K562 (cell line): ENCODE measurements around the gene SUPT3H.

Experiments used
- ETV6 ChIP-seq, 3 experiments: fragments of 150-350 bp in 1 of 3; sonication (generic) in 1 of 3; formaldehyde crosslinking in 1 of 3; IDR thresholded peaks; 2 replicates each; pipeline versions ENCODE4 v1.6.1 to v1.8.0; 2014 to 2022; ENCODE audit warnings: borderline replicate concordance in 2 of 3, low read depth in 2 of 3, antibody characterized with exemption in 1 of 3, low read length in 1 of 3, mild to moderate bottlenecking in 1 of 3, missing genetic modification reagents in 1 of 3
- GTF2A2 ChIP-seq: IDR thresholded peaks from 2 replicates; pipeline ENCODE4 v1.6.1; 2016; ENCODE audit warnings: mild to moderate bottlenecking, missing genetic modification characterization, missing compliant biosample characterization
- JUNB ChIP-seq: fragments of 450-650 bp; formaldehyde crosslinking; conservative IDR thresholded peaks from 2 replicates; pipeline ENCODE4 v1.4.0; 2020; ENCODE audit warnings: mild to moderate bottlenecking
- POLR2A ChIP-seq: fragments of 450-650 bp; conservative IDR thresholded peaks from 2 replicates; pipeline ENCODE4 v1.6.1; 2016
- SRSF1 ChIP-seq: fragments of 200-400 bp; formaldehyde crosslinking; IDR thresholded peaks from 2 replicates; pipeline ENCODE4 v1.6.1; 2017; ENCODE audit warnings: mild to moderate bottlenecking, low read depth, low read length, moderate library complexity
- ZKSCAN8 ChIP-seq: fragments of 200-800 bp; sonication (Bioruptor generic); IDR thresholded peaks from 2 replicates; pipeline ENCODE4 v1.6.1; 2016; ENCODE audit warnings: missing genetic modification characterization, missing compliant biosample characterization
- ZNF239 ChIP-seq: fragments of 250-450 bp; sonication (Bioruptor Pico); IDR thresholded peaks from 2 replicates; pipeline ENCODE4 v1.4.0; 2020; ENCODE audit warnings: mild to moderate bottlenecking
- ZNF274 ChIP-seq: IDR thresholded peaks from 2 replicates; pipeline ENCODE4 v1.6.1; 2011; ENCODE audit warnings: low read depth, mild to moderate bottlenecking, low read length, moderate library complexity, borderline replicate concordance
- ZNF584 ChIP-seq: fragments of 200-800 bp; sonication (Bioruptor generic); IDR thresholded peaks from 2 replicates; pipeline ENCODE4 v1.6.1; 2016; ENCODE audit warnings: low read depth, mild to moderate bottlenecking, missing genetic modification characterization, missing compliant biosample characterization
- ZNF589 ChIP-seq: fragments of 200-800 bp; sonication (Bioruptor generic); IDR thresholded peaks from 2 replicates; pipeline ENCODE4 v1.6.1; 2016; ENCODE audit warnings: low read depth, missing genetic modification characterization, missing compliant biosample characterization
- TF ChIP-seq, protein P1 (sequence below), 3 experiments: IDR thresholded peaks in 2 of 3; conservative IDR thresholded peaks in 1 of 3; 2 replicates each; pipeline ENCODE4 v1.5.1; 2011 to 2012; ENCODE audit warnings: low read length in 3 of 3, mild to moderate bottlenecking in 3 of 3, control low read depth in 2 of 3, improper control_type of control experiment in 1 of 3, inconsistent platforms in 1 of 3, low read depth in 1 of 3, mixed read lengths in 1 of 3, moderate library complexity in 1 of 3; ENCODE audit not compliant: insufficient read depth in 2 of 3
- TF ChIP-seq, protein P2 (sequence below): fragments of 250-450 bp; sonication (Bioruptor Pico); IDR thresholded peaks from 2 replicates; pipeline ENCODE4 v1.5.0; 2020; ENCODE audit warnings: mild to moderate bottlenecking, borderline replicate concordance
- TF ChIP-seq, protein P3 (sequence below), 2 experiments: fragments of 200-800 bp in 1 of 2; sonication (Bioruptor generic) in 1 of 2; sonication (generic) in 1 of 2; formaldehyde crosslinking in 1 of 2; IDR thresholded peaks in 1 of 2; conservative IDR thresholded peaks in 1 of 2; 2 replicates each; pipeline versions ENCODE4 v1.5.0 to v1.6.1; 2016 to 2020; ENCODE audit warnings: missing compliant biosample characterization in 1 of 2, missing genetic modification characterization in 1 of 2, missing genetic modification reagents in 1 of 2

DNA sequence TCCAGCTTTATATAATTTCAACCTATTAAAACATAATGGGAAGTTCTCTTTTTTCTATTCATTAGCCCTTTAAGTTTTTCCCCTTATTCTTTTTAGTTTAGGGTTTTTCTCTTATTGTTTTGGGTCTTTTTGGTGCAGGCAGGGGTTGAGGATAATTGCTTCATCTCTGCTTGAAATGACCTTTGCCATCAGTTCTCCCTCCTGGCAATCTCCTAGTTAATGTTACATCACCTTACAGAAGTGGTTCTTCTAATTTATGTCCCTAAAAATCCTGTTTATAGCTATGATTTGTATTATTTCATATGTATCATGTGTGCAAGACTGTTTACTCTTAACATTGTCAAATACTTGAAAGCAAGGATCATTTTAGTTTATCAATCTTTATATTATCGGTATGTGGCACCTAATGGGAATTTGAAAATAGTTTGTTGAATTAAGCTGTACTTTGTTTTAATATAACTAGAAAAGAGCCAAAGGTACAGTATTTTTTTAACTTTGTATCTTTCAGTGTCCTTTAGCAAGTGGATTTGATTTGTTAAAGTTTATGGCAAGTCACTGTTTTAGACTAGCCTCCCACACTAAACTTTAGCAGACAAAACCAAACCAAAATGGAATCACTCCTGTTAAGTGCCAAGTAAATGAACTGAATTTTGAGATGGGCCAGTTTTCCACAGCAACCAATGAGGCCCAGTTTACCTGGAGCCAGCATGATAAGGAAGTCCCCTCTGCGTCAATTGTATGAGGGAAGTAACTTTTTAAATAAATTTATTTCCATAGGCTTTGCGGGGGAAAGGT lies 76.2 kb downstream of the SUPT3H start:
- TF ChIP-seq SRSF1 (no peak), JUNB (CRISPR knock-in tag) (no peak), POLR2A (no peak), GTF2A2 (no peak), ZNF589 (CRISPR knock-in tag) (no peak), ZNF239 (no peak), ZNF584 (CRISPR knock-in tag) (no peak), ETV6 (IDR thresholded peaks at IDR 0.05; ENCODE audit: borderline replicate concordance in 1 of 2, low read depth in 2 of 2, low read length in 1 of 2) (no peak), ETV6 (CRISPR knock-in tag; IDR thresholded peaks at IDR 0.05; ENCODE audit: borderline replicate concordance) (no peak), ZNF274 (no peak), ZKSCAN8 (CRISPR knock-in tag) (no peak)
- TF ChIP-seq, protein P1, sequence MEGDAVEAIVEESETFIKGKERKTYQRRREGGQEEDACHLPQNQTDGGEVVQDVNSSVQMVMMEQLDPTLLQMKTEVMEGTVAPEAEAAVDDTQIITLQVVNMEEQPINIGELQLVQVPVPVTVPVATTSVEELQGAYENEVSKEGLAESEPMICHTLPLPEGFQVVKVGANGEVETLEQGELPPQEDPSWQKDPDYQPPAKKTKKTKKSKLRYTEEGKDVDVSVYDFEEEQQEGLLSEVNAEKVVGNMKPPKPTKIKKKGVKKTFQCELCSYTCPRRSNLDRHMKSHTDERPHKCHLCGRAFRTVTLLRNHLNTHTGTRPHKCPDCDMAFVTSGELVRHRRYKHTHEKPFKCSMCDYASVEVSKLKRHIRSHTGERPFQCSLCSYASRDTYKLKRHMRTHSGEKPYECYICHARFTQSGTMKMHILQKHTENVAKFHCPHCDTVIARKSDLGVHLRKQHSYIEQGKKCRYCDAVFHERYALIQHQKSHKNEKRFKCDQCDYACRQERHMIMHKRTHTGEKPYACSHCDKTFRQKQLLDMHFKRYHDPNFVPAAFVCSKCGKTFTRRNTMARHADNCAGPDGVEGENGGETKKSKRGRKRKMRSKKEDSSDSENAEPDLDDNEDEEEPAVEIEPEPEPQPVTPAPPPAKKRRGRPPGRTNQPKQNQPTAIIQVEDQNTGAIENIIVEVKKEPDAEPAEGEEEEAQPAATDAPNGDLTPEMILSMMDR (IDR thresholded peaks at IDR 0.05 in 2 of 3, conservative IDR thresholded peaks at IDR 0.05 in 1 of 3; ENCODE audit: insufficient read depth in 2 of 3, low read depth in 1 of 3, low read length in 3 of 3), result no peak
- TF ChIP-seq, protein P2, sequence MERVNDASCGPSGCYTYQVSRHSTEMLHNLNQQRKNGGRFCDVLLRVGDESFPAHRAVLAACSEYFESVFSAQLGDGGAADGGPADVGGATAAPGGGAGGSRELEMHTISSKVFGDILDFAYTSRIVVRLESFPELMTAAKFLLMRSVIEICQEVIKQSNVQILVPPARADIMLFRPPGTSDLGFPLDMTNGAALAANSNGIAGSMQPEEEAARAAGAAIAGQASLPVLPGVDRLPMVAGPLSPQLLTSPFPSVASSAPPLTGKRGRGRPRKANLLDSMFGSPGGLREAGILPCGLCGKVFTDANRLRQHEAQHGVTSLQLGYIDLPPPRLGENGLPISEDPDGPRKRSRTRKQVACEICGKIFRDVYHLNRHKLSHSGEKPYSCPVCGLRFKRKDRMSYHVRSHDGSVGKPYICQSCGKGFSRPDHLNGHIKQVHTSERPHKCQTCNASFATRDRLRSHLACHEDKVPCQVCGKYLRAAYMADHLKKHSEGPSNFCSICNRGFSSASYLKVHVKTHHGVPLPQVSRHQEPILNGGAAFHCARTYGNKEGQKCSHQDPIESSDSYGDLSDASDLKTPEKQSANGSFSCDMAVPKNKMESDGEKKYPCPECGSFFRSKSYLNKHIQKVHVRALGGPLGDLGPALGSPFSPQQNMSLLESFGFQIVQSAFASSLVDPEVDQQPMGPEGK, result no peak
- TF ChIP-seq, protein P3, sequence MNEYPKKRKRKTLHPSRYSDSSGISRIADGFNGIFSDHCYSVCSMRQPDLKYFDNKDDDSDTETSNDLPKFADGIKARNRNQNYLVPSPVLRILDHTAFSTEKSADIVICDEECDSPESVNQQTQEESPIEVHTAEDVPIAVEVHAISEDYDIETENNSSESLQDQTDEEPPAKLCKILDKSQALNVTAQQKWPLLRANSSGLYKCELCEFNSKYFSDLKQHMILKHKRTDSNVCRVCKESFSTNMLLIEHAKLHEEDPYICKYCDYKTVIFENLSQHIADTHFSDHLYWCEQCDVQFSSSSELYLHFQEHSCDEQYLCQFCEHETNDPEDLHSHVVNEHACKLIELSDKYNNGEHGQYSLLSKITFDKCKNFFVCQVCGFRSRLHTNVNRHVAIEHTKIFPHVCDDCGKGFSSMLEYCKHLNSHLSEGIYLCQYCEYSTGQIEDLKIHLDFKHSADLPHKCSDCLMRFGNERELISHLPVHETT (CRISPR knock-in tag; conservative IDR thresholded peaks at IDR 0.05 in 1 of 2, IDR thresholded peaks at IDR 0.05 in 1 of 2), result no peak
